SK-N-SH (cell line): ENCODE measurements around the gene NPAS3. TPM values are rescaled to one million over a fixed set of nuclear protein-coding genes. Genes with fewer than 3 reads are reported as not detected.

Experiments
- CTCF ChIA-PET: fragments of 300-600, 350-600 bp; formaldehyde crosslinking; extraction: SDS; loops from one replicate; lab custom pipeline; 2021; lab: Yijun Ruan, JAX
- POLR2A ChIA-PET: fragments of 350-600 bp; sonication (Branson Sonifier 250); formaldehyde crosslinking; extraction: SDS; loops from one replicate; lab custom pipeline; 2020; ENCODE audit warnings: antibody characterized with exemption, inconsistent platforms; lab: Yijun Ruan, JAX
- DNase-seq: peaks from one replicate; pipeline ENCODE4 v3.0.0; 2012
- H2AFZ ChIP-seq: fragments of 200-600 bp; sonication (generic); 2 replicates; pipeline ENCODE4 v1.8.1; 2016; ENCODE audit warnings: antibody characterized with exemption, mild to moderate bottlenecking, low read depth
- H3F3A ChIP-seq: fragments of 200-600 bp; sonication (generic); replicated peaks from 2 replicates; pipeline ENCODE3; 2016; ENCODE audit warnings: antibody characterized with exemption, mild to moderate bottlenecking; ENCODE audit not compliant: insufficient read depth
- H3K27ac ChIP-seq, 2 experiments: fragments of 200-500 bp in 1 of 2; fragments of 200-600 bp in 1 of 2; sonication (Bioruptor generic) in 1 of 2; sonication (generic), shearing (Covaris generic) in 1 of 2; 2 replicates each; pipeline versions ENCODE4 v1.5.1 to v1.6.1; 2014 to 2016; ENCODE audit warnings: low read depth in 2 of 2, inconsistent platforms in 1 of 2, low read length in 1 of 2, mild to moderate bottlenecking in 1 of 2, mixed read lengths in 1 of 2
- H3K27me3 ChIP-seq: fragments of 200-600 bp; sonication (generic), shearing (Covaris generic); 2 replicates; pipeline ENCODE4 v1.6.1; 2016; ENCODE audit warnings: mixed run types; ENCODE audit not compliant: insufficient read depth
- H3K36me3 ChIP-seq, 2 experiments: fragments of 200-500 bp in 1 of 2; fragments of 200-600 bp in 1 of 2; sonication (Bioruptor generic) in 1 of 2; sonication (generic) in 1 of 2; replicated peaks in 1 of 2; 2 replicates each; pipeline versions ENCODE3 to v1.5.1; 2014 to 2016; ENCODE audit warnings: low read length in 1 of 2, mild to moderate bottlenecking in 1 of 2; ENCODE audit not compliant: insufficient read depth in 2 of 2, control insufficient read depth in 1 of 2
- H3K4me1 ChIP-seq, 2 experiments: fragments of 200-500 bp in 1 of 2; fragments of 200-600 bp in 1 of 2; sonication (Bioruptor generic) in 1 of 2; sonication (generic), shearing (Covaris generic) in 1 of 2; 2 replicates each; pipeline versions ENCODE4 v1.5.1 to v1.6.1; 2014 to 2016; ENCODE audit warnings: low read depth in 1 of 2, low read length in 1 of 2, mixed run types in 1 of 2; ENCODE audit not compliant: insufficient read depth in 2 of 2, control insufficient read depth in 1 of 2
- H3K4me2 ChIP-seq: fragments of 200-600 bp; sonication (generic), shearing (Covaris generic); 2 replicates; pipeline ENCODE4 v1.6.1; 2017; ENCODE audit warnings: mixed run types
- H3K4me3 ChIP-seq, 2 experiments: fragments of 200-500 bp in 1 of 2; fragments of 200-600 bp in 1 of 2; sonication (Bioruptor generic) in 1 of 2; sonication (generic), shearing (Covaris generic) in 1 of 2; 2 replicates each; pipeline versions ENCODE4 v1.5.1 to v1.8.1; 2014 to 2016; ENCODE audit warnings: low read depth in 2 of 2, inconsistent platforms in 1 of 2, low read length in 1 of 2, mild to moderate bottlenecking in 1 of 2, mixed read lengths in 1 of 2, moderate library complexity in 1 of 2
- H3K79me2 ChIP-seq: fragments of 200-600 bp; sonication (generic); 2 replicates; pipeline ENCODE4 v1.8.1; 2017; ENCODE audit warnings: mild to moderate bottlenecking; ENCODE audit not compliant: insufficient read depth
- H3K9ac ChIP-seq: fragments of 200-600 bp; sonication (generic); 2 replicates; pipeline ENCODE4 v1.6.1; 2017; ENCODE audit warnings: mixed run types
- H3K9me2 ChIP-seq: fragments of 200-600 bp; sonication (generic); 2 replicates; pipeline ENCODE4 v1.6.1; 2017; ENCODE audit warnings: mixed run types
- H3K9me3 ChIP-seq: fragments of 200-600 bp; sonication (generic); 2 replicates; pipeline ENCODE4 v1.6.1; 2017; ENCODE audit warnings: mixed run types, mild to moderate bottlenecking, moderate library complexity
- H4K20me1 ChIP-seq: fragments of 200-600 bp; sonication (generic); 2 replicates; pipeline ENCODE4 v1.6.1; 2017; ENCODE audit warnings: mild to moderate bottlenecking, mixed run types; ENCODE audit not compliant: insufficient read depth
- CHD2 ChIP-seq: fragments of 150-350 bp; IDR thresholded peaks from 2 replicates; pipeline ENCODE4 v1.6.1; 2018; ENCODE audit warnings: low read length; ENCODE audit not compliant: partially characterized antibody
- CTCF ChIP-seq: fragments of 200-600 bp; sonication (generic); IDR thresholded peaks from 2 replicates; pipeline ENCODE4 v1.6.1; 2017; ENCODE audit warnings: antibody characterized with exemption, mild to moderate bottlenecking, moderate library complexity
- EP300 ChIP-seq, 2 experiments: IDR thresholded peaks; 2 replicates each; pipeline versions ENCODE4 v1.4.0 to v1.6.1; 2012; ENCODE audit warnings: borderline replicate concordance in 1 of 2, low read depth in 1 of 2, low read length in 1 of 2
- EZH2phosphoT487 ChIP-seq: fragments of 200-600 bp; sonication (generic); IDR thresholded peaks from 2 replicates; pipeline ENCODE4 v1.6.1; 2017; ENCODE audit warnings: low read depth, mixed run types, mild to moderate bottlenecking, antibody characterized with exemption, moderate library complexity, borderline replicate concordance
- GABPA ChIP-seq: IDR thresholded peaks from 2 replicates; pipeline ENCODE4 v1.4.0; 2012; ENCODE audit warnings: low read depth, mild to moderate bottlenecking
- IRF3 ChIP-seq: fragments of 150-350 bp; IDR thresholded peaks from 2 replicates; pipeline ENCODE4 v1.6.1; 2016; ENCODE audit warnings: mild to moderate bottlenecking, low read depth, low read length
- JUND ChIP-seq: IDR thresholded peaks from 2 replicates; pipeline ENCODE4 v1.4.0; 2012
- MAX ChIP-seq: IDR thresholded peaks from 2 replicates; pipeline ENCODE4 v1.4.0; 2012; ENCODE audit warnings: low read depth
- MXI1 ChIP-seq: IDR thresholded peaks from 2 replicates; pipeline ENCODE4 v1.6.1; 2012; ENCODE audit warnings: mild to moderate bottlenecking, low read depth, low read length, improper control_type of control experiment
- NFIC ChIP-seq: IDR thresholded peaks from 2 replicates; pipeline ENCODE4 v1.4.0; 2012; ENCODE audit warnings: borderline replicate concordance
- PBX3 ChIP-seq: IDR thresholded peaks from 2 replicates; pipeline ENCODE4; 2012
- POLR2AphosphoS5 ChIP-seq: IDR thresholded peaks from 2 replicates; pipeline ENCODE4 v1.6.1; 2012; ENCODE audit warnings: low read depth, low read length
- RAD21 ChIP-seq: IDR thresholded peaks from 2 replicates; pipeline ENCODE4 v1.6.1; 2012; ENCODE audit warnings: mild to moderate bottlenecking, low read length
- RCOR1 ChIP-seq: fragments of 150-350 bp; IDR thresholded peaks from 2 replicates; pipeline ENCODE4 v1.6.1; 2017; ENCODE audit warnings: antibody characterized with exemption, low read length
- RFX5 ChIP-seq: IDR thresholded peaks from 2 replicates; pipeline ENCODE4 v1.6.1; 2012; ENCODE audit warnings: mild to moderate bottlenecking, improper control_type of control experiment, low read length
- SIN3A ChIP-seq: IDR thresholded peaks from 2 replicates; pipeline ENCODE4 v1.6.1; 2012; ENCODE audit warnings: low read depth, mild to moderate bottlenecking, low read length, moderate library complexity, borderline replicate concordance
- SMC3 ChIP-seq: IDR thresholded peaks from 2 replicates; pipeline ENCODE4 v1.6.1; 2012; ENCODE audit warnings: low read depth, low read length, improper control_type of control experiment
- TAF1 ChIP-seq: IDR thresholded peaks from 2 replicates; pipeline ENCODE4 v1.6.1; 2012; ENCODE audit warnings: low read depth, mild to moderate bottlenecking, low read length, moderate library complexity, borderline replicate concordance
- USF1 ChIP-seq: IDR thresholded peaks from 2 replicates; pipeline ENCODE4 v1.4.0; 2012; ENCODE audit warnings: low read depth, borderline replicate concordance
- USF2 ChIP-seq: fragments of 150-350 bp; IDR thresholded peaks from 2 replicates; pipeline ENCODE4 v1.6.1; 2017; ENCODE audit warnings: antibody characterized with exemption, low read length, low read depth, borderline replicate concordance
- YY1 ChIP-seq: IDR thresholded peaks from 2 replicates; pipeline ENCODE4 v1.4.0; 2012; ENCODE audit warnings: low read depth, mild to moderate bottlenecking
- ZBTB33 ChIP-seq: IDR thresholded peaks from 2 replicates; pipeline ENCODE4 v1.4.0; 2012; ENCODE audit warnings: low read depth, borderline replicate concordance
- WGBS: methylation state at CpG from one replicate; pipeline ENCODE4 v1.1.6; 2017; ENCODE audit warnings: low lambda C conversion rate; 5-methylcytosine and 5-hydroxymethylcytosine counted together
- polyA plus RNA-seq, 3 experiments: library from polyadenylated mRNA; depleted of rRNA; stranded (reverse); fragments of >200 nt; gene quantifications; 2 replicates each; pipeline ENCODE4 v1.2.3, GENCODE V29; 2012

The NPAS3 gene
- polyA plus RNA-seq, 1 of the 3 experiments (the other 2 are of a cell fraction) = 4.3 TPM

GRCh38 chr14:33556382-33557121 lies 617.9 kb downstream of the NPAS3 start:
- no peaks in the 10 kb centered on the region for H3K36me3 ChIP-seq
- POLR2A ChIA-PET = no interaction called here
- H3K9me2 ChIP-seq = no peaks in the 10 kb centered on the region
- peak overlapping the region; percentile 36; the same call in 1 of the 2 replicates for H2AFZ ChIP-seq
- CTCF ChIA-PET = interaction anchor here (0.9 kb wide), 1 partner anchor 236 kb away, joined by 3 read pairs; no protein-coding TSS in a partner anchor
- H3K27me3 ChIP-seq = no peaks in the 10 kb centered on the region
- peak overlapping the region; percentile 26; the same call in 1 of the 2 replicates for H3K9ac ChIP-seq
- peaks cover 19 to 33% of the 10 kb centered on the region in 2 experiments for H3K4me1 ChIP-seq
- H4K20me1 ChIP-seq = no peaks in the 10 kb centered on the region
- no peaks in the 10 kb centered on the region for H3K79me2 ChIP-seq
- peaks cover 15% of the 10 kb centered on the region for H3F3A ChIP-seq
- no peaks in the 10 kb centered on the region for H3K9me3 ChIP-seq
- DNase-seq = no peak
- 3% methylated on average over 2 of the region's 2 CpGs for WGBS
- H3K4me3 ChIP-seq = no peak overlapping the region
- H3K27ac ChIP-seq = peak overlapping the region; percentile 47 to 83; a peak in 3 of 4 replicates
- peak overlapping the region; percentile 43 for H3K4me2 ChIP-seq
- no peak for TF ChIP-seq RAD21
- TF ChIP-seq SMC3 = no peak
- TF ChIP-seq SIN3A = no peak
- TF ChIP-seq NFIC = peak; percentile 60; the same call in 1 of the 2 replicates
- TF ChIP-seq POLR2AphosphoS5 = peak; percentile 11; the same call in 1 of the 2 replicates
- no peak for TF ChIP-seq CTCF
- TF ChIP-seq ZBTB33 = no peak
- TF ChIP-seq USF1 = no peak
- no peak for TF ChIP-seq USF2
- TF ChIP-seq GABPA = no peak
- TF ChIP-seq RFX5 = no peak
- no peak for TF ChIP-seq CHD2
- no peak for TF ChIP-seq MXI1
- TF ChIP-seq TAF1 = no peak
- TF ChIP-seq JUND = peak; percentile 32
- TF ChIP-seq EP300 (IDR thresholded peaks at IDR 0.05; ENCODE audit: borderline replicate concordance in 1 of 2, low read depth in 1 of 2, low read length in 1 of 2) = peak in 1 of 2 experiments; percentile 79; a peak in 2 of 4 replicates
- TF ChIP-seq RCOR1 = no peak
- TF ChIP-seq IRF3 = no peak
- TF ChIP-seq YY1 = peak; percentile 44; the same call in 1 of the 2 replicates
- no peak for TF ChIP-seq EZH2phosphoT487
- TF ChIP-seq MAX = no peak
- peak; percentile 84 for TF ChIP-seq PBX3
